Measurements from ENCODE around the gene POP4. TPM values are rescaled to one million over a fixed set of nuclear protein-coding genes. Genes with fewer than 3 reads are reported as not detected.

Gene POP4
- total RNA-seq, 1 experiment from 2014 or later = 134 TPM

DNA sequence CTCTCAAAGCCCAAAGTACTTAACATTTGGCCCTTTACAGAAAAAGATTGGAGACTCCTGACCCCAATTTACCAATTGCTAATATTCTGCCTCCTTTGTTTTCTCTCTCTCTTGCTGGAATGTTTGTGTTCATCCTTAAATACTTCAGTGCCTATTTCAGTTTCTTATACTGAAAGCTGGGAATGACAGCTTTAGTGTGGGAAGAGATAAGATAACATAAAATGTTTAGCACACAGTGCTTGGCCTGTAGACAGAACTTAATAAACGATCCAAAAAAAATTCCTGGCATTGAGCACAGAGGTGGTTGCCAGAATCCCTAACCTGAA, 56.2 kb downstream of the POP4 start:
- no peak for DNase-seq (ENCODE audit: low read depth)

DNA sequence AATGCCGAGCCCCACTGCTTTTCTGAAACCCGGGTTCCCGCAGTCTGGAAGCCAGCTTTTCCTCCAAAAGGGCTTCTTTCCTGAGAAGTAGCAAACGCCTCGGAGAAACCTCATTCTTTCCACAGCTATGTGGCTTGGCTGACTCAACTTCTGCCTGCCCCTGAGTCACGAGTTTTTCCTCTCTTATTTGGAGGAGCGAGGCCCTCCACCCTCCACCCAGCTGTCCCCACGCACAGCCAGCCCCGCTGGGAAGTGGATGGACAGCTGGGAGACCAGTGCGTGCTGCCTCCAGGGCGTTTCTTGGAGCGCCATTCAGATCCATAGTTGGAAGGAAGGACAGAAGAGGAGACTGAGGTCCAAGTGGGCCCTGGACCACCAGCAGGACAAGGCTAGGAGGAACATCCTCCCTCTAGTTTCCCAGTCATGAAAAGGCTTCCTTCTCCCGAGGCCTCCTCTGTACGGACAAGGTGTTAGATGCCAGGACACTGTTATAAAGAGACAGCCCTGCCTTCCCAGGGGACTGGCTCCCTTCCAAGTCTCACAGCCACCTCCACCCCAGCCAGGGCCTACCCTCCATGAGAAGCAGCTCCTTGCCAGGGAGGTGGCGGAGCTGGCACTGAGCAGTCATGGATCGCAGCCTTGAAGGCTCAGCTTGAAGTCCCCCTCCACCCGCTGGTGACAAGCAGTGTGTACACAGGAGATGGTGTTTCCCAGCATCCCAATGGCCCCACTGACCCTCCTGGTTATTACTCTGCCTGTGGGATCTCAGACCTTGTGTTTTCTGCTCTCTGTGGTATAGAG, 56.7 kb downstream of the POP4 start:
- peak; percentile 96 for DNase-seq (ENCODE audit: low read depth)

DNA sequence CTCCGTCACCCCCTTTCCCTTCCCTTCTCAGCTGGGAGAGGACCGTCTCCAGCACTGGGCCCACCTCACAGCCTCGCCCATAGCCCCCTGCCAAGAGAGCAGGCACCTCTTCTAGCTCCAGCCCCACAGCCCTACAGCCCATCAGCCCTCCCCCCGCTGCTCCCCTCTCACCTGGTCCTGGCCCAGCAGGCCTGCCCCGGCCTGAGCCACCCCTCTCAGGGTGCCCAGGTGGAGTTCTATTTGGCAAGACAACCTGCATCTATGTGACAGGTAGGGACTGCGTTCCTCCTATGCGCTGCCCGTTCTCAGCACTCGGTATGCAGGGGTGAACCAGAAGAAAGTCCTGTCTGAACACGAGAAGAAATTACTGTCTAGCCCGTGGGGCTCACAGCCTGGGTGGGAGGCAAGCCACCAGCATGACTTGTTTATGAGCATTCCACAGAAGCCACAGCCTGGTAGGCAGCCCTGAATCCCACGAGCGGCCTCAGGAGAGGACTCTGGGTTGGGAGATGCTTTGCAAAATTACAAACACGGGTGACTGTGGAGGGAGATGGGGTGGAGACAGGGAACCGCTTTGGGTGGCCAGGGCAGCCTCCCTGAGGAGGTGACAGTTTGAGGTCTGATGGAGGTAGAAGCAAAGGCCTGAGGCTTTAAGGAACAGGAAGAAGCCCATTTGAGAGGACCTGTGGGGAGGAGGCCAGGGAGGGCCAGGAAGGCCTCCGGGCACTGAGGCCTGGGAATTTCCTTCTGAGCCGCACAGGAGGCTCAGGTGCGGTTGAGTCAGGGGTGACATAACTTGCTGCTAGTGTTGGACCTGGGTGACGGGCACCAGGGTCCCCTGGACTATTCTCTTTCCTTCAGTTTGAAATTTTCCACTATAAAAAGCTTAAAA, 58.0 kb downstream of the POP4 start:
- peak; percentile 74 for DNase-seq (ENCODE audit: low read depth)

DNA sequence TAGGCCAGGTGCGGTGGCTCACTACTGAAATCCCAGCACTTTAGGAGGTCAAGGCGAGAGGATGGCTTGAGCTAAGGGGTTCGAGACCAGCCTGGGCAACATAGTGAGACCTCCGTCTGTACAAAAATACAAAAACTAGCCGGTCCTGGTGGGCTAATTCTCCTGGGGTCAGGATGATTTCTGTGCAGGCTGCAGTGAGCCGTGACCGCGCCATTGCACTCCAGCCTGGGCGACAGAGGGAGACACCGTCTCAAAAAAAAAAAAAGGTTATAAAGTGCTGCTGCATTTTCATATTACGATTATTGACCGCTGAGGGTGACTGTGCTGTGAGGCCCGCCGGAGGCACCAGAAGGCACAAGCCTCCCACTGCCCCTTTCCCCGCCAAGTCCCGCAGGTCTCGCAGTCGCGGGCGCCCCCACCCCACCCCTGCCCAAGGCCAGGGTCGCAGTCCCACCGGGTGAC, 58.7 kb downstream of the POP4 start:
- no peak for DNase-seq (ENCODE audit: low read depth)

DNA sequence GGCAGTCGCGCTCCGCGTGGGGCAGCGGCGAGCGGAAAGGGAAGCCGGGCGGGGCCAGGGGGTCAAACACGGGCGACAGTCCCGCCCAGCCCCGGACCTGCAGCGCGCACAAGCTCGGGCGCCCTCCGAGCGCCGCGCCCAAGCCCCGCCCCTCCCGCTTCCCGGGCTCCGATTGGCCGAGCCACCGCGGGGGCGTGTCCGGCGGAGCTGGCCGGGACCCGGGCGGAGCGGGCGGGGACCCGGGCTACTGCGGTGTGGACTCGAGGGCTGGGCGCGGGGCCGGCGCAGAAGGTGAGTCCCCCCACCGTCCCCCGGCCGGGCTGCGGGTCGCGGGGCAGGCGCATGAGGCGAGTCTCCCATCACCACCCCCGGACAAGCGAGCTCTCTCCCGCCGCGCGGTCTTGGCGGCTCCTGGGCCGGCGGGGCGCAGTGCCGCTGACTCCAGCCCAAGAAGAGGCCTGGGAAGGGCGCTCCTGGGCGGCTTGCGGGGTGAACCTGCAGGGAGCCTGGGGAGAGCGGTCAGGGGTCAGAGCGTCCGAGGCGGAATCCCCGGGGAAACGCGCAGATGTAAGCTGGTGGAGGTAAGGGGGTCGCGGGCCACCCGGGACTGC, 59.2 kb downstream of the POP4 start, which contains the start of gene PLEKHF1:
PLEKHF1 (plus strand) TSS at position 247 of the 611 bp plus-strand sequence. CDS start 8,379 bp downstream, outside the sequence.
- DNase-seq (ENCODE audit: low read depth) = peak; percentile 82

DNA sequence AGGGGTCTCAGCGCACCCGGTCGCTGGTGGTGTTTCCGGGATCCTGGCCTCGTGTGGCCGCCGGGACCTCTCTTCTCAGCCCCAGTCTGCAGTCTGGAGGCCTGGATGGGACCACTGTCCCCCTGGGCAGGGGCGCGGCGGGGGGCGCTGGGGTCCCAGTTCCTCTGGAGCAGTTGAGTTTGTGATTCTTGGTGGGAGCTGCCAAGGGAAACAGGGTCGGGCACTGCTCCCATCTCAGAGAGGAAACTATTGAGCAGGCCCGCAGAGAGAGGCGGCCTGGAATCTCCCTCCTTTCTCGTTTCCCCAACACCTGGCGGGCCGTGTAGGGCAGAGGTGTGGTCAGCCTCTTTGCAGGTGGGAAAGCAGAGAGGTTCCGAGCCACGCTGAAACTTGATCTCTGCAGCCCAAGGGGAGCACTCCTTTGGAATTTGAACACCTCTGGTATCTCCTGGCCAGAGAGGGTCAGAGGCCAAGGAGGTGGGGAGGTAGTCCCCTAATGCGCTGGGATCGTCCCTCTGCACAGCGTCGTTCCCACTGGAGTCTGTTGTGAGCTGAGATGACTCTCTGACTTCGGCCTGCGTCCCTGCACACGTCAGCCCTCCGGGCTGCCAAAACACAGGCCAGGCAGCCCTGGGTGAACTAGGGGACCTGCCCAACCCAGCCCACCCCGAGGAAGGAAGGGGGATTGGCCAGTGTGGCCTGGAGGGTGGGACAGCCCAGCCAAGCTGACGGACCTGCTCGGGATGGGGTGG, 59.9 kb downstream of the POP4 start:
- DNase-seq (ENCODE audit: low read depth) = peak; percentile 67

Other genes with a start within 250 kb of the POP4 start
- gene VSTM2B, start 80.3 kb upstream of the POP4 start, total RNA-seq (2014; rRNA removed; shearing (Covaris generic)) = not detected in 2 replicates
- 12.9 and 14.3 TPM in 2 replicates for gene PLEKHF1, start 59.2 kb downstream of the POP4 start, total RNA-seq (2014; rRNA removed; shearing (Covaris generic))
- gene C19orf12, start 109.0 kb downstream of the POP4 start, total RNA-seq (2014; rRNA removed; shearing (Covaris generic)) = 32.8 and 33.0 TPM in 2 replicates
- 13.5 and 15.1 TPM in 2 replicates for gene CCNE1, start 205.7 kb downstream of the POP4 start, total RNA-seq (2014; rRNA removed; shearing (Covaris generic))

All from RPMI7951 (cell line).